Activated CD4-positive, alpha-beta T cell treated with anti-CD3 and anti-CD28 coated beads, Interleukin-2, Interleukin-4, amounts not matched to agents 100 ng/mL and 50 ng/mL, durations not matched to agents 16 hours and 8 hours (primary cell): ENCODE data around the gene RPAP3.
"Not testable (repeated sequence)": the region's sequence is repeated elsewhere in the genome, so short reads cannot be mapped to it uniquely, and the experiment has no call there.

Experiments used
- DNase-seq: peaks from one replicate; pipeline ENCODE4 v3.0.0-alpha.2; 2020; ENCODE audit warnings: low spot score

The RPAP3 gene

GRCh38 chr12:47667935-47668334, 37.9 kb downstream of the RPAP3 start:
- DNase-seq = not testable (repeated sequence)

GRCh38 chr12:47652521-47653234, 53.2 kb downstream of the RPAP3 start:
- DNase-seq = no peak

- peak; percentile 63 for DNase-seq
These were observed 54.2 kb downstream of the RPAP3 start for GRCh38 chr12:47651368-47652254.

GRCh38 chr12:47650469-47650868, 55.4 kb downstream of the RPAP3 start:
- no peak for DNase-seq

- no peak for DNase-seq
These were observed 56.4 kb downstream of the RPAP3 start for GRCh38 chr12:47649381-47649780.

- no peak for DNase-seq
These were observed 57.7 kb downstream of the RPAP3 start for GRCh38 chr12:47648056-47648579.

- DNase-seq = not testable (repeated sequence)
These were observed 63.5 kb downstream of the RPAP3 start for GRCh38 chr12:47642310-47642709.

GRCh38 chr12:47636908-47637780, 68.7 kb downstream of the RPAP3 start:
- peak; percentile 38 for DNase-seq

GRCh38 chr12:47635770-47636169, 70.1 kb downstream of the RPAP3 start:
- not testable (repeated sequence) for DNase-seq

GRCh38 chr12:47634127-47634526, 71.7 kb downstream of the RPAP3 start:
- DNase-seq = no peak

- no peak for DNase-seq
These were observed 83.9 kb downstream of the RPAP3 start for GRCh38 chr12:47621960-47622359.

GRCh38 chr12:47617476-47617875, 88.4 kb downstream of the RPAP3 start:
- no peak for DNase-seq

GRCh38 chr12:47616440-47616839, 89.4 kb downstream of the RPAP3 start:
- DNase-seq = no peak

GRCh38 chr12:47615711-47616110, 90.1 kb downstream of the RPAP3 start:
- no peak for DNase-seq

GRCh38 chr12:47614521-47614920, 91.3 kb downstream of the RPAP3 start:
- no peak for DNase-seq

GRCh38 chr12:47612953-47613352, 92.9 kb downstream of the RPAP3 start:
- DNase-seq = no peak

GRCh38 chr12:47611906-47612305, 93.9 kb downstream of the RPAP3 start:
- DNase-seq = no peak
